Endothelial cell of umbilical vein (primary cell): ENCODE results near the gene AMH. TPM values are rescaled to one million over a fixed set of nuclear protein-coding genes. Genes with fewer than 3 reads are reported as not detected.

Experiments
- BruUV-seq: library from RNA; stranded (reverse); fragments of 400-500 nt; replicated peaks from 2 replicates; lab custom pipeline; 2021; lab: Mats Ljungman, UMichigan
- CTCF ChIA-PET: fragments of 300-600, 350-600 bp; sonication (Branson Sonifier 250); formaldehyde crosslinking; loops from one replicate; lab custom pipeline; 2021; ENCODE audit warnings: antibody characterized with exemption, inconsistent platforms; lab: Charles Lee
- POLR2A ChIA-PET: fragments of 300-600, 350-600 bp; sonication (Branson Sonifier 250); formaldehyde crosslinking; loops from one replicate; lab custom pipeline; 2021; ENCODE audit warnings: antibody characterized with exemption, inconsistent platforms; lab: Charles Lee
- DNase-seq: peaks from one replicate; pipeline ENCODE4 v3.0.0-alpha.2; 2011; ENCODE audit warnings: low read depth, low spot score
- FAIRE-seq: peaks from 2 replicates; lab custom pipeline; 2011; peaks lifted over from hg19 to GRCh38; lab: Jason Lieb, UNC
- H2AFZ ChIP-seq: 2 replicates; pipeline ENCODE4 v1.6.0; 2012; ENCODE audit warnings: low read depth, low read length, control low read depth, inconsistent platforms
- H3K27ac ChIP-seq: 2 replicates; pipeline ENCODE4 v1.5.1; 2011; ENCODE audit warnings: low read depth, mild to moderate bottlenecking, control low read depth, low read length, moderate library complexity; ENCODE audit not compliant: insufficient read depth
- H3K27me3 ChIP-seq, 2 experiments: 2 replicates each; pipeline versions ENCODE4 v1.6.0 to v1.6.1; 2011; ENCODE audit warnings: low read length in 2 of 2, mixed read lengths in 1 of 2; ENCODE audit not compliant: control insufficient read depth in 2 of 2, insufficient read depth in 2 of 2
- H3K36me3 ChIP-seq, 2 experiments: 2 replicates in 1 of 2; 3 replicates in 1 of 2; pipeline ENCODE4 v1.5.1; 2011; ENCODE audit warnings: low read length in 2 of 2, mild to moderate bottlenecking in 1 of 2, moderate library complexity in 1 of 2; ENCODE audit not compliant: control insufficient read depth in 2 of 2, insufficient read depth in 2 of 2; ENCODE audit errors: extremely low read depth in 1 of 2
- H3K4me1 ChIP-seq: 3 replicates; pipeline ENCODE4 v1.5.1; 2011; ENCODE audit warnings: mild to moderate bottlenecking, low read length; ENCODE audit not compliant: control insufficient read depth, insufficient read depth; ENCODE audit errors: extremely low read depth
- H3K4me2 ChIP-seq: 2 replicates; pipeline ENCODE4 v1.6.1; 2011; ENCODE audit warnings: low read length, control low read depth, mixed read lengths; ENCODE audit not compliant: insufficient read depth
- H3K4me3 ChIP-seq, 3 experiments: fragments of 200-600 bp in 1 of 3; sonication (generic), shearing (Covaris generic) in 1 of 3; replicated peaks in 1 of 3; 2 replicates each; pipeline ENCODE4 v1.5.1; 2011 to 2016; ENCODE audit warnings: control low read depth in 3 of 3, low read length in 3 of 3, mild to moderate bottlenecking in 2 of 3, inconsistent platforms in 1 of 3, low read depth in 1 of 3, moderate library complexity in 1 of 3; ENCODE audit not compliant: insufficient read depth in 1 of 3
- H3K79me2 ChIP-seq: 2 replicates; pipeline ENCODE4 v1.6.0; 2012; ENCODE audit warnings: low read length, inconsistent platforms; ENCODE audit not compliant: control insufficient read depth, insufficient read depth
- H3K9ac ChIP-seq: replicated peaks from 2 replicates; pipeline ENCODE3; 2011; ENCODE audit warnings: low read length, control low read depth; ENCODE audit not compliant: insufficient read depth; ENCODE audit errors: extremely low read depth
- H3K9me1 ChIP-seq: replicated peaks from 3 replicates; pipeline ENCODE4 v1.6.0; 2011; ENCODE audit warnings: mild to moderate bottlenecking, low read length; ENCODE audit not compliant: control insufficient read depth, insufficient read depth; ENCODE audit errors: extremely low read depth
- H3K9me3 ChIP-seq: replicated peaks from 2 replicates; pipeline ENCODE4 v1.5.1; 2012; ENCODE audit warnings: low read length, inconsistent platforms; ENCODE audit not compliant: control insufficient read depth, insufficient read depth
- H4K20me1 ChIP-seq: replicated peaks from 2 replicates; pipeline ENCODE3; 2011; ENCODE audit warnings: mild to moderate bottlenecking, low read length; ENCODE audit not compliant: control insufficient read depth, insufficient read depth; ENCODE audit errors: extremely low read depth
- CTCF ChIP-seq, 2 donors: IDR thresholded peaks; 1 replicate in 1 of 2; 2 replicates in 1 of 2; pipeline ENCODE4 v1.5.1; 2011; ENCODE audit warnings: low read length in 2 of 2, mild to moderate bottlenecking in 2 of 2, moderate library complexity in 2 of 2, control low read depth in 1 of 2, inconsistent platforms in 1 of 2, low read depth in 1 of 2; ENCODE audit not compliant: insufficient read depth in 1 of 2; ENCODE audit errors: extremely low read depth in 1 of 2
- EZH2 ChIP-seq: IDR thresholded peaks from 2 replicates; pipeline ENCODE4 v1.6.1; 2012; ENCODE audit warnings: borderline replicate concordance, low read depth, mild to moderate bottlenecking, moderate library complexity, low read length, inconsistent platforms; ENCODE audit not compliant: severe bottlenecking
- MYC ChIP-seq: IDR thresholded peaks from one replicate; pipeline ENCODE4 v1.6.1; 2011; ENCODE audit warnings: mild to moderate bottlenecking, low read depth, low read length
- dilution Hi-C: fragments of 300-500 bp; cut with MboI; formaldehyde crosslinking; loops from one replicate; pipeline ENCODE4 v1.15.0; 2019; ENCODE audit warnings: low sequenced_read_pairs; ENCODE audit not compliant: extremely low pct_ligation_motif_present
- intact Hi-C: fragments of 100-400 bp; cut with micrococcal nuclease; formaldehyde crosslinking; loops from one replicate; pipeline ENCODE4 v1.10.0; 2022
- polyA plus RNA-seq, 4 experiments: library from polyadenylated mRNA; depleted of rRNA in 3 of 4; stranded (reverse) in 3 of 4; unstranded in 1 of 4; fragments of >200 nt; gene quantifications; 2 replicates each; pipeline versions ENCODE4 v1.2.1 to v1.2.3, GENCODE V29; 2011 to 2012; ENCODE audit warnings: missing spikeins in 1 of 4
- total RNA-seq: library from RNA; stranded (reverse); gene quantifications from 2 replicates; pipeline ENCODE4 v1.2.3, GENCODE V29; 2021

AMH gene
- total and polyA plus RNA-seq, 2 donors (not counting 3 experiments of a cell fraction or from before 2014, with no cell fraction given), result 3.3 to 9.6 TPM

- DNase-seq (no peak), FAIRE-seq (no peak)
- Histone ChIP-seq H3K9me3 (no peaks in the 10 kb centered on the region), H2AFZ (no peak overlapping the region), H3K36me3 (peaks cover 0 to 4% of the 10 kb centered on the region in 2 experiments), H3K4me1 (peaks cover 11% of the 10 kb centered on the region), H3K4me2 (no peak overlapping the region), H3K4me3 (no peak overlapping the region), H3K9me1 (no peaks in the 10 kb centered on the region), H4K20me1 (no peaks in the 10 kb centered on the region), H3K9ac (no peak overlapping the region), H3K27ac (no peak overlapping the region), H3K27me3 (peaks cover 22 to 40% of the 10 kb centered on the region in 2 experiments), H3K79me2 (no peaks in the 10 kb centered on the region)
- no TSS peak for BruUV-seq
- intact Hi-C loops, result loop anchor here (1.0 kb wide), 1 partner anchor 17 kb away; the partner anchor contains the start of genes PLEKHJ1 and SF3A2
- ChIA-PET POLR2A (no interaction called here), CTCF (interaction anchor here (1.0 to 3.2 kb wide), 6 partner anchors 8 to 97 kb away, joined by 3 to 15 read pairs (median 11); partner anchors contain the start of gene PLEKHJ1)
- dilution Hi-C loops, result no loop called here
- TF ChIP-seq EZH2 (peak; percentile 70), CTCF (IDR thresholded peaks at IDR 0.05; ENCODE audit: extremely low read depth in 1 of 2, insufficient read depth in 1 of 2, low read depth in 1 of 2, low read length in 2 of 2) (peak in 1 of 2 donors; percentile 45), MYC (no peak)
Observed at GRCh38 chr19:2253106-2254063, 4.3 kb downstream of the AMH start.
